Prostate gland (tissue), 2 donors: Measurements from ENCODE around the gene ITGA6. TPM values are rescaled to one million over a fixed set of nuclear protein-coding genes. Genes with fewer than 3 reads are reported as not detected.

ENCODE experiments used
- DNase-seq: peaks from one replicate; pipeline ENCODE4 v3.0.0-alpha.2; 2019; ENCODE audit warnings: low spot score
- H3K27ac ChIP-seq, 2 donors: fragments of 200-600 bp; sonication (generic); 2 replicates each; pipeline ENCODE4 v1.5.1; 2017 to 2019
- H3K27me3 ChIP-seq: fragments of 200-600 bp; sonication (generic); replicated peaks from 2 replicates; pipeline ENCODE4 v1.5.1; 2019; ENCODE audit not compliant: insufficient read depth
- H3K36me3 ChIP-seq, 2 donors: fragments of 200-600 bp; sonication (generic); 1 replicate in 1 of 2; 2 replicates in 1 of 2; pipeline versions ENCODE4 v1.5.1 to v1.8.1; 2017 to 2019
- H3K4me1 ChIP-seq: fragments of 200-600 bp; sonication (generic); replicated peaks from 2 replicates; pipeline ENCODE4 v1.5.1; 2019
- H3K4me3 ChIP-seq, 2 donors: fragments of 200-600 bp; sonication (generic); 2 replicates each; pipeline ENCODE4 v1.5.1; 2017 to 2019
- H3K9me3 ChIP-seq: fragments of 200-600 bp; sonication (generic); 2 replicates; pipeline ENCODE4 v1.5.1; 2017
- POLR2A ChIP-seq: fragments of 450-650 bp; IDR thresholded peaks from one replicate; pipeline ENCODE4 v1.6.1; 2016; ENCODE audit warnings: antibody characterized with exemption, mild to moderate bottlenecking
- POLR2AphosphoS5 ChIP-seq: sonication (generic); formaldehyde crosslinking; IDR thresholded peaks from one replicate; pipeline ENCODE4 v1.6.1; 2017; ENCODE audit warnings: antibody characterized with exemption
- WGBS: methylation state at CpG from one replicate; pipeline ENCODE4 v1.1.5; 2018; 5-methylcytosine and 5-hydroxymethylcytosine counted together
- intact Hi-C: fragments of 100-400 bp; cut with DNase I; formaldehyde crosslinking; loops from one replicate; pipeline ENCODE4 v1.14.2; 2022
- total RNA-seq, 2 donors: library from RNA; depleted of rRNA; stranded (reverse); fragments of >200 nt; gene quantifications; one replicate each; pipeline ENCODE4 v1.1.0, GENCODE V29; 2016
- TF ChIP-seq, protein P1 (sequence below), 4 experiments: fragments of 200-600 bp in 2 of 4; fragments of 450-650 bp in 2 of 4; sonication (generic) in 2 of 4; IDR thresholded peaks; 1 replicate in 3 of 4; 2 replicates in 1 of 4; pipeline ENCODE4 v1.5.1; 2016 to 2019; ENCODE audit warnings: antibody characterized with exemption in 4 of 4, mild to moderate bottlenecking in 2 of 4, moderate library complexity in 2 of 4

ITGA6 gene
- total RNA-seq, 2 donors from 2014 or later: 71.7 to 249 TPM

DNA sequence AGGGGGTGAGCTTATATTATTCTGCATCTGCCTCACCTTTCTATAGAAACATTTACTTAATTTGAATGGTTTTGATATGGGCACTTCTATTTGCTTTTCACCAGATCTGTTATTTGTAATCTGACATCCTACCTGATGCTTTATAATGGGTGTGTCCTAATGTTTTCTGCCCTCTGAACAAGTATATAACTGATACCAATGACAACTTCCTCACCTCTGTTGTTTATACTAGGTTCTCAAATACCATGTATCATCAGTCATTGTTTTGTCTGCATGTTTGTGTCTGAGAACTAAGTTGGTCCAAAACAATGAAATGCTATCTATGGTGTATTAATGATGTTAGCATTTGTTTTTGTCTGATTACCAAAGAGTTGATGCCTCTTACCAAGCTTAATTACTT is 45.8 kb downstream of the ITGA6 start:
- no peaks in the 10 kb centered on the region for H3K4me1 ChIP-seq
- intact Hi-C loops: no loop called here
- no peaks in the 10 kb centered on the region for H3K27me3 ChIP-seq
- H3K9me3 ChIP-seq: no peaks in the 10 kb centered on the region
- no peaks in the 10 kb centered on the region for H3K36me3 ChIP-seq
- no peak for DNase-seq
- H3K27ac ChIP-seq: no peak overlapping the region
- TF ChIP-seq POLR2A (no peak), POLR2AphosphoS5 (no peak)
- TF ChIP-seq, protein P1, sequence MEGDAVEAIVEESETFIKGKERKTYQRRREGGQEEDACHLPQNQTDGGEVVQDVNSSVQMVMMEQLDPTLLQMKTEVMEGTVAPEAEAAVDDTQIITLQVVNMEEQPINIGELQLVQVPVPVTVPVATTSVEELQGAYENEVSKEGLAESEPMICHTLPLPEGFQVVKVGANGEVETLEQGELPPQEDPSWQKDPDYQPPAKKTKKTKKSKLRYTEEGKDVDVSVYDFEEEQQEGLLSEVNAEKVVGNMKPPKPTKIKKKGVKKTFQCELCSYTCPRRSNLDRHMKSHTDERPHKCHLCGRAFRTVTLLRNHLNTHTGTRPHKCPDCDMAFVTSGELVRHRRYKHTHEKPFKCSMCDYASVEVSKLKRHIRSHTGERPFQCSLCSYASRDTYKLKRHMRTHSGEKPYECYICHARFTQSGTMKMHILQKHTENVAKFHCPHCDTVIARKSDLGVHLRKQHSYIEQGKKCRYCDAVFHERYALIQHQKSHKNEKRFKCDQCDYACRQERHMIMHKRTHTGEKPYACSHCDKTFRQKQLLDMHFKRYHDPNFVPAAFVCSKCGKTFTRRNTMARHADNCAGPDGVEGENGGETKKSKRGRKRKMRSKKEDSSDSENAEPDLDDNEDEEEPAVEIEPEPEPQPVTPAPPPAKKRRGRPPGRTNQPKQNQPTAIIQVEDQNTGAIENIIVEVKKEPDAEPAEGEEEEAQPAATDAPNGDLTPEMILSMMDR (IDR thresholded peaks at IDR 0.05): no peak
- H3K4me3 ChIP-seq: no peak overlapping the region

DNA sequence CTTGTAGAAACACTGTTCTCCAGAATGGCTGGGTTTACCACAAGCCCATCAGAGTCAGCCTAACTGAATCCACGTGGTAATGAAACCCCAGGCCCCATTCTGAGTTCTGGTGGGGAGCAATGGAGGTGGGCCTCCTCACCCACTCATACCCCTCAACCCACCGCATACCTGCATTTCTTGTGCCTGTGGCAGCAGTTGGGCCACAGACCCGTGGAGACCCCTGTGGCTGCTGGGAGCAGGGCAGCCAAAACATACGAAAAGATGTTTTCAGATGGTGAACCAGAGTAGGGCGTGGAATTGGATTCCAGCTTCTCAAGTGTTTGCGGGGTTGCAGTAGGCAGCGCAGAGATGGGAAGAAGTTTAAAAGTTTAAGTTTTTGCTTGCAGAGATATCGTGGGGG is 51.0 kb downstream of the ITGA6 start:
- H3K36me3 ChIP-seq: no peaks in the 10 kb centered on the region
- H3K4me3 ChIP-seq: no peak overlapping the region
- intact Hi-C loops: no loop called here
- H3K27me3 ChIP-seq: no peaks in the 10 kb centered on the region
- no peak overlapping the region for H3K27ac ChIP-seq
- TF ChIP-seq, protein P1 (IDR thresholded peaks at IDR 0.05): no peak
- TF ChIP-seq POLR2AphosphoS5 (no peak), POLR2A (no peak)
- WGBS: 83% methylated on average over 8 of the region's 8 CpGs
- no peaks in the 10 kb centered on the region for H3K9me3 ChIP-seq
- H3K4me1 ChIP-seq: no peaks in the 10 kb centered on the region
- DNase-seq: no peak

DNA sequence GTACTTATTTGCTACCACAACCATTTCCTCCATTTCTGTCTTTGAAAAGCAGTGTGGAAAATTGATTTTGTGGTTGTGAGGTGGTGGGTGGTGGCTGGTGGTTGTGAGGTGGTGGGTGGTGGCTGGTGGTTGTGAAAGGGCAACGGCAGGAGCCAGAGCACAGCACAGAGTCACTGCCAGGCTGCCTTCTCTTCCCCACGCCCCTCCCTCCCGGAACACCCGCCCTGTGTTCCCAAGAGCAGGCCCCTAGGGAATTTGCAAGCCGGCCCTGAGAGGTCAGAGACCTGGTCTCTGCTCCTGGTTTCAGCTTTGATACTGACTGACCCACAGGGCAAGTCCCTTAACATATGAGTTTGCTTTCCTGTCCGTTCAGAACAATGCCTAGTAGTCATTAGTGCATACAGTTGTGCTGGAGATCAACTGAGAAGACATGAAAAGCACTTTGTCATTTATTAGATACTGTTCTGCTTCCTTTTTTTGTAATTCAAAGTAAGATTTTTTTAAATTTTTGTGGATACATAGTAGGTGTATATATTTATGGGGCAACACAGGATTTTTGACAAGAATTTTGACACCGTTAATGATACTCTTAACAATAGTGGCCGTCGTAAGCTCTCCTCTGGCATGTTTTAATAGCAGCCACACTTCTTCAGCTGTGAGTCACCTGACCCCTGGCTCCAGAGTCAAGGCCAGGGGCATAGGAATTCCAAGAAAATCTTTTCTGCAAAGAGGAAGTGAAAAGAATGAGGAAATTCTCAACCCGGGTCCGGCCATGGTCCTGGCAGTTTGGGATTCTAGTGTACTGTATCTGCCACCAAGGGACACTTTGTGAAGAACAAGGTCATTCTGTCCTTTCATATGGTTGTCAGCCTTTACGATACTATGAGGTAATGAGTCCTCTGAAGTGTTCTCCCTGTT is 53.2 kb downstream of the ITGA6 start:
- Histone ChIP-seq H3K4me3 (no peak overlapping the region), H3K27ac (no peak overlapping the region), H3K27me3 (no peaks in the 10 kb centered on the region), H3K36me3 (no peaks in the 10 kb centered on the region), H3K9me3 (no peaks in the 10 kb centered on the region), H3K4me1 (no peaks in the 10 kb centered on the region)
- no peak for DNase-seq
- WGBS: 71% methylated on average over 12 of the region's 12 CpGs
- TF ChIP-seq POLR2A (no peak), POLR2AphosphoS5 (no peak)
- TF ChIP-seq, protein P1 (IDR thresholded peaks at IDR 0.05): no peak
- intact Hi-C loops: no loop called here

DNA sequence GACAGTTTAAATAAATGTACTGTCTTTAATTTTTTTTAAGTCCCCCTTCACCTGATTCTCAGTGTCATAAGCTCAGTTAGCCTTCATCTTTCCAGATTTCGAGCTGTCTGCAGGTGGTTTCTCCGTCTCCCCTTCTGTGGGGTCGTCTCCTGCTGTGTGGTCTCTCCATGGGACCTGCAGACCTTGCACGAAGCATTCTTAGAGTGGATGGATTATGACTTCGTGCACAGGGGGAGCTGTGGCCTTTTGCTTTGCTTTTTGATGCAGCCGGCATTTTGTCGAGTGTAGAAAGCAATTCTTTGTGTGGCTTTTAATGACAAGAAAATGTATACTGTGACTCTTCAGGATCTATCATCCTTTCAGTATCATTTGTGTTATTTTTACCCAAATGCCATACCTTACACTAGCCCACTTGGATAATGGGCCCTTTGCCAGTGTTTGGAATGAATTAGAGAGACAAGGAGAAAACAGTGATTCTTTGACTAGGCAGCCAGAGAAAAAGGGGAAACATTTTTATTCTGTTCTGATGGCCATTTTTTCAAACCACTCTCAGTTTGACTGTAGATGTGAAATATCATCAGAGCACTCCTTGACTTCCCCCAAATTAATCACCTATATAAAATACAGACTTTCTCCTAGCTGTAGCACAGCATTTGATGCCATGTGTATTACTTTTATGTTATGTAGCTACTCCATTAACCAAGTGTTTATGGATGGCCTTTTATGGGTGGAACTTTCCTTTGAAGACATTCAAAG is 54.3 kb downstream of the ITGA6 start:
- H3K4me1 ChIP-seq: no peaks in the 10 kb centered on the region
- no peaks in the 10 kb centered on the region for H3K9me3 ChIP-seq
- intact Hi-C loops: no loop called here
- H3K4me3 ChIP-seq: no peak overlapping the region
- H3K27ac ChIP-seq: no peak overlapping the region
- no peak for DNase-seq
- TF ChIP-seq POLR2AphosphoS5 (no peak), POLR2A (no peak)
- TF ChIP-seq, protein P1 (IDR thresholded peaks at IDR 0.05): no peak
- H3K36me3 ChIP-seq: no peaks in the 10 kb centered on the region
- 74% methylated on average over 7 of the region's 7 CpGs for WGBS
- no peaks in the 10 kb centered on the region for H3K27me3 ChIP-seq
